SU-DHL-6 (cell line): ENCODE results near the gene SCGB2A2.

Experiments used
- H2AFZ ChIP-seq: fragments of 200-600 bp; sonication (generic); 2 replicates; pipeline ENCODE4 v1.6.1; 2014; ENCODE audit warnings: low read depth, mild to moderate bottlenecking, moderate library complexity, mixed read lengths, antibody characterized with exemption, low read length; ENCODE audit not compliant: severe bottlenecking
- H3F3A ChIP-seq: fragments of 200-600 bp; shearing (Covaris generic); 2 replicates; pipeline ENCODE4 v1.6.0; 2016; ENCODE audit warnings: antibody characterized with exemption, mild to moderate bottlenecking; ENCODE audit not compliant: insufficient read depth
- H3K27ac ChIP-seq: fragments of 200-600 bp; sonication (generic); 2 replicates; pipeline ENCODE4 v1.5.1; 2016; ENCODE audit warnings: low read depth, mild to moderate bottlenecking, low read length, moderate library complexity, mixed read lengths
- H3K27me3 ChIP-seq: fragments of 200-600 bp; sonication (generic), shearing (Covaris generic); 2 replicates; pipeline ENCODE4 v1.6.0; 2014; ENCODE audit warnings: mild to moderate bottlenecking, low read length
- H3K36me3 ChIP-seq: fragments of 200-600 bp; sonication (generic); 2 replicates; pipeline ENCODE4 v1.6.1; 2014; ENCODE audit warnings: mild to moderate bottlenecking, low read length, mixed read lengths
- H3K4me2 ChIP-seq: fragments of 300-600, 200-600 bp; shearing (Covaris generic), sonication (generic); 2 replicates; pipeline ENCODE4 v1.6.0; 2014; ENCODE audit warnings: low read length, low read depth, mild to moderate bottlenecking; ENCODE audit not compliant: poor library complexity, severe bottlenecking
- H3K4me3 ChIP-seq: fragments of 200-600 bp; sonication (generic); 2 replicates; pipeline ENCODE4 v1.5.1; 2014; ENCODE audit warnings: antibody characterized with exemption, low read length, mild to moderate bottlenecking, mixed read lengths; ENCODE audit not compliant: insufficient read depth, poor library complexity, severe bottlenecking
- H3K79me2 ChIP-seq: fragments of 200-600 bp; sonication (generic); 2 replicates; pipeline ENCODE4 v1.6.1; 2014; ENCODE audit warnings: mild to moderate bottlenecking, low read length, moderate library complexity; ENCODE audit not compliant: insufficient read depth
- H3K9ac ChIP-seq: fragments of 200-600 bp; sonication (generic); 2 replicates; pipeline ENCODE4 v1.7.0; 2014; ENCODE audit warnings: mild to moderate bottlenecking, low read length
- H3K9me2 ChIP-seq: fragments of 200-600 bp; sonication (generic); replicated peaks from 2 replicates; pipeline ENCODE4 v1.6.1; 2014; ENCODE audit warnings: low read length; ENCODE audit not compliant: insufficient read depth
- H3K9me3 ChIP-seq: fragments of 200-600 bp; sonication (generic); 2 replicates; pipeline ENCODE4 v1.6.1; 2014; ENCODE audit warnings: low read length, mixed read lengths; ENCODE audit not compliant: insufficient read depth
- H4K20me1 ChIP-seq: fragments of 200-600 bp; sonication (generic); 2 replicates; pipeline ENCODE4 v1.6.1; 2014; ENCODE audit warnings: low read depth, mild to moderate bottlenecking, antibody characterized with exemption, low read length, moderate library complexity, mixed read lengths
- CTCF ChIP-seq: fragments of 200-600 bp; sonication (generic); IDR thresholded peaks from one replicate; pipeline ENCODE4 v1.5.1; 2017; ENCODE audit warnings: antibody characterized with exemption, mild to moderate bottlenecking, low read length, moderate library complexity; ENCODE audit not compliant: insufficient read depth, poor library complexity, severe bottlenecking
- EZH2phosphoT487 ChIP-seq: fragments of 200-600 bp; sonication (generic), shearing (Covaris generic); conservative IDR thresholded peaks from 2 replicates; pipeline ENCODE4 v1.6.1; 2018; ENCODE audit warnings: mild to moderate bottlenecking, antibody characterized with exemption, low read length, moderate library complexity, mixed read lengths

The SCGB2A2 gene

GRCh38 chr11:62242021-62242420, 27.9 kb upstream of the SCGB2A2 start, which contains the start of gene SCGB1D2:
SCGB1D2 (plus strand) TSS chr11:62242239; CDS start chr11:62242308, 69 bp downstream.
- Histone ChIP-seq H3K9me3 (no peaks in the 10 kb centered on the region), H2AFZ (no peak within 1 kb of the TSS), H3K27ac (no peak within 1 kb of the TSS), H3K27me3 (no peaks in the 10 kb centered on the region), H3K36me3 (no peaks in the 10 kb centered on the region), H4K20me1 (no peaks in the 10 kb centered on the region), H3K79me2 (no peaks in the 10 kb centered on the region), H3K9me2 (no peaks in the 10 kb centered on the region), H3K4me2 (no peak within 1 kb of the TSS), H3K9ac (no peak within 1 kb of the TSS), H3F3A (no peaks in the 10 kb centered on the region), H3K4me3 (no peak within 1 kb of the TSS)
- TF ChIP-seq CTCF (no peak), EZH2phosphoT487 (no peak)

- H3K9me3 ChIP-seq: no peaks in the 10 kb centered on the region
- no peaks in the 10 kb centered on the region for H3K79me2 ChIP-seq
- no peak overlapping the region for H3K4me3 ChIP-seq
- no peaks in the 10 kb centered on the region for H3K27me3 ChIP-seq
- H3K9ac ChIP-seq: no peak overlapping the region
- TF ChIP-seq EZH2phosphoT487 (no peak), CTCF (no peak)
- H3F3A ChIP-seq: no peaks in the 10 kb centered on the region
- no peak overlapping the region for H3K4me2 ChIP-seq
- H3K27ac ChIP-seq: no peak overlapping the region
- no peak overlapping the region for H2AFZ ChIP-seq
- no peaks in the 10 kb centered on the region for H3K9me2 ChIP-seq
- H3K36me3 ChIP-seq: no peaks in the 10 kb centered on the region
- no peaks in the 10 kb centered on the region for H4K20me1 ChIP-seq
These were observed 24.6 kb upstream of the SCGB2A2 start for GRCh38 chr11:62245271-62245753.

- no peak overlapping the region for H3K4me2 ChIP-seq
- H3K27ac ChIP-seq: no peak overlapping the region
- H4K20me1 ChIP-seq: no peaks in the 10 kb centered on the region
- no peak for TF ChIP-seq EZH2phosphoT487
- no peak for TF ChIP-seq CTCF
- no peaks in the 10 kb centered on the region for H3K36me3 ChIP-seq
- no peak overlapping the region for H3K9ac ChIP-seq
- H2AFZ ChIP-seq: no peak overlapping the region
- no peaks in the 10 kb centered on the region for H3K79me2 ChIP-seq
- H3K27me3 ChIP-seq: no peaks in the 10 kb centered on the region
- no peaks in the 10 kb centered on the region for H3F3A ChIP-seq
- no peaks in the 10 kb centered on the region for H3K9me2 ChIP-seq
- H3K4me3 ChIP-seq: no peak overlapping the region
- peaks cover 24% of the 10 kb centered on the region; the same call in 1 of the 2 replicates for H3K9me3 ChIP-seq
These were observed 18.3 kb upstream of the SCGB2A2 start for GRCh38 chr11:62251698-62252097.
